ENCODE measurements around the gene P2RY2.

GRCh38 chr11:73281796-73282660 is 63.9 kb downstream of the P2RY2 start:
- no peak for TF ChIP-seq CTCF (IDR thresholded peaks at IDR 0.05)
- TF ChIP-seq POLR2A (IDR thresholded peaks at IDR 0.05) = no peak

All from esophagus squamous epithelium (tissue), 4 donors.